CD4-positive, alpha-beta memory T cell (primary cell): ENCODE results near the gene ANKRD13D. TPM values are rescaled to one million over a fixed set of nuclear protein-coding genes. Genes with fewer than 3 reads are reported as not detected.

Experiments
- CTCF ChIA-PET: fragments of 350-600 bp; sonication (Branson Sonifier 250); formaldehyde crosslinking; loops from one replicate; lab custom pipeline; 2021; ENCODE audit warnings: inconsistent platforms; ENCODE audit not compliant: partially characterized antibody; lab: Charles Lee
- POLR2A ChIA-PET: fragments of 350-600 bp; sonication (Branson Sonifier 250); formaldehyde crosslinking; loops from one replicate; lab custom pipeline; 2021; ENCODE audit not compliant: partially characterized antibody; lab: Charles Lee
- DNase-seq, 5 donors: peaks; one replicate each; pipeline versions ENCODE4 v3.0.0 to v3.0.0-alpha.2; 2020 to 2022; ENCODE audit warnings: mixed read lengths in 1 of 5
- H3K27ac ChIP-seq: one replicate; pipeline ENCODE4 v1.7.0; 2013; ENCODE audit warnings: low read depth, low read length
- H3K27me3 ChIP-seq: 2 replicates; pipeline ENCODE4 v1.7.0; 2013; ENCODE audit warnings: mild to moderate bottlenecking, low read length, moderate library complexity; ENCODE audit not compliant: insufficient read depth
- H3K36me3 ChIP-seq: 2 replicates; pipeline ENCODE4 v1.7.0; 2013; ENCODE audit warnings: mild to moderate bottlenecking, low read length, moderate library complexity; ENCODE audit not compliant: insufficient read depth
- H3K4me1 ChIP-seq: 2 replicates; pipeline ENCODE4 v1.7.0; 2013; ENCODE audit warnings: mild to moderate bottlenecking, low read length, moderate library complexity; ENCODE audit not compliant: insufficient read depth
- H3K4me3 ChIP-seq, 2 donors: one replicate each; pipeline ENCODE4 v1.7.0; 2013; ENCODE audit warnings: low read length in 2 of 2, mild to moderate bottlenecking in 1 of 2
- H3K9me3 ChIP-seq, 2 donors: one replicate each; pipeline ENCODE4 v1.7.0; 2013; ENCODE audit warnings: low read length in 2 of 2, control low read depth in 1 of 2; ENCODE audit not compliant: control insufficient read depth in 1 of 2
- H3K27ac Mint-ChIP-seq, 7 donors: one replicate each; pipeline ENCODE4 v1.8.0; 2020 to 2021; ENCODE audit warnings: mixed read lengths in 7 of 7, mild to moderate bottlenecking in 6 of 7, inconsistent platforms in 3 of 7, moderate library complexity in 3 of 7
- H3K27me3 Mint-ChIP-seq, 2 donors: one replicate each; pipeline ENCODE4 v1.8.0; 2020 to 2021; ENCODE audit warnings: mixed read lengths in 2 of 2
- H3K36me3 Mint-ChIP-seq, 2 donors: one replicate each; pipeline ENCODE4 v1.8.0; 2020 to 2021; ENCODE audit warnings: mixed read lengths in 2 of 2, inconsistent platforms in 1 of 2, mild to moderate bottlenecking in 1 of 2
- H3K4me1 Mint-ChIP-seq, 4 donors: one replicate each; pipeline ENCODE4 v1.8.0; 2020 to 2021; ENCODE audit warnings: mixed read lengths in 4 of 4, mild to moderate bottlenecking in 1 of 4
- H3K4me3 Mint-ChIP-seq, 8 donors: one replicate each; pipeline ENCODE4 v1.8.0; 2020 to 2021; ENCODE audit warnings: mixed read lengths in 8 of 8, mild to moderate bottlenecking in 7 of 8, moderate library complexity in 6 of 8, inconsistent platforms in 3 of 8
- H3K9me3 Mint-ChIP-seq, 8 donors: one replicate each; pipeline ENCODE4 v1.8.0; 2020 to 2021; ENCODE audit warnings: mixed read lengths in 8 of 8, mild to moderate bottlenecking in 5 of 8, inconsistent platforms in 3 of 8, moderate library complexity in 1 of 8
- intact Hi-C: fragments of 100-400 bp; cut with micrococcal nuclease; formaldehyde crosslinking; loops from one replicate; pipeline ENCODE4 v1.15.1; 2023
- polyA plus RNA-seq, 2 donors: library from polyadenylated mRNA; unstranded; fragments of 300-500 nt; fragmentation: Illumina TruSeq; gene quantifications; one replicate each; pipeline ENCODE4 v1.2.3, GENCODE V29; 2021
- total RNA-seq, 2 experiments: library from RNA; stranded (reverse); gene quantifications; one replicate each; pipeline ENCODE4 v1.2.3, GENCODE V29; 2021

Gene ANKRD13D
- total and polyA plus RNA-seq, 4 experiments from 2014 or later, result 12.0 to 247 (median 138) TPM

GRCh38 chr11:67269401-67270255 lies 19.5 kb upstream of the ANKRD13D start:
- H3K36me3 Mint-ChIP-seq, result peaks cover 29 to 54% of the 10 kb centered on the region in 2 donors
- H3K4me3 ChIP-seq, result peak overlapping the region; percentile 87 to 88
- H3K27me3 Mint-ChIP-seq, result no peaks in the 10 kb centered on the region

GRCh38 chr11:67270256-67271204 lies 18.6 kb upstream of the ANKRD13D start:
- H3K27ac Mint-ChIP-seq, result peak overlapping the region; percentile 92 to 98 (median 95)
- peak overlapping the region; percentile 92 to 98 (median 97) for H3K4me3 Mint-ChIP-seq
- H3K36me3 Mint-ChIP-seq, result peaks cover 29 to 53% of the 10 kb centered on the region in 2 donors
- intact Hi-C loops, result loop anchor here (1.0 kb wide), 1 partner anchor 18 kb away; no protein-coding TSS in a partner anchor
- Histone ChIP-seq H3K27ac (peak overlapping the region; percentile 80), H3K36me3 (peaks cover 30% of the 10 kb centered on the region), H3K27me3 (no peaks in the 10 kb centered on the region), H3K4me3 (peak overlapping the region; percentile 87 to 88), H3K9me3 (no peaks in the 10 kb centered on the region), H3K4me1 (peaks cover 87% of the 10 kb centered on the region)
- CTCF ChIA-PET, result interaction anchor here (1.4 to 7.1 kb wide), 7 partner anchors 7 to 48 kb away, joined by 3 to 54 read pairs (median 6); partner anchors contain the start of gene SSH3
- no peaks in the 10 kb centered on the region for H3K27me3 Mint-ChIP-seq
- peaks cover 35 to 85% (median 61%) of the 10 kb centered on the region in 4 donors for H3K4me1 Mint-ChIP-seq
- POLR2A ChIA-PET, result interaction anchor here (1.0 to 17.3 kb wide), 14 partner anchors 8 to 344 kb away, joined by 3 to 1163 read pairs (median 15); partner anchors contain the start of genes ANKRD13D, POLD4, PPP1CA and PTPRCAP
- peak in 2 of 5 donors; percentile 28 to 54 for DNase-seq
- H3K9me3 Mint-ChIP-seq, result no peaks in the 10 kb centered on the region

More at GRCh38 chr11:67269401-67270255, 19.5 kb upstream of the ANKRD13D start:
- H3K4me3 Mint-ChIP-seq, result peak overlapping the region; percentile 92 to 98 (median 97)
- ChIA-PET POLR2A (interaction anchor here (1.5 to 17.3 kb wide), 10 partner anchors 7 to 345 kb away, joined by 4 to 1163 read pairs (median 25); partner anchors contain the start of genes ANKRD13D, POLD4, PPP1CA and SSH3), CTCF (interaction anchor here (0.7 to 7.1 kb wide), 6 partner anchors 8 to 148 kb away, joined by 3 to 54 read pairs (median 12); no protein-coding TSS in a partner anchor)
- intact Hi-C loops, result loop anchor here (5.0 kb wide), 1 partner anchor 103 kb away; the partner anchor contains the start of gene CLCF1
- H3K27ac Mint-ChIP-seq, result peak overlapping the region; percentile 92 to 98 (median 95)
- H3K9me3 ChIP-seq, result no peaks in the 10 kb centered on the region
- DNase-seq, result peak in 1 of 5 donors; percentile 47
- no peaks in the 10 kb centered on the region for H3K27me3 ChIP-seq
- H3K4me1 ChIP-seq, result peaks cover 79% of the 10 kb centered on the region
- H3K27ac ChIP-seq, result peak overlapping the region; percentile 80
- H3K9me3 Mint-ChIP-seq, result no peaks in the 10 kb centered on the region
- H3K4me1 Mint-ChIP-seq, result peaks cover 36 to 85% (median 58%) of the 10 kb centered on the region in 4 donors
- H3K36me3 ChIP-seq, result peaks cover 29% of the 10 kb centered on the region

- Histone ChIP-seq H3K4me1 (peaks cover 87% of the 10 kb centered on the region), H3K27me3 (no peaks in the 10 kb centered on the region), H3K27ac (peak overlapping the region; percentile 80), H3K4me3 (peak overlapping the region; percentile 87 to 88), H3K36me3 (peaks cover 33% of the 10 kb centered on the region), H3K9me3 (no peaks in the 10 kb centered on the region)
- H3K27ac Mint-ChIP-seq, result peak overlapping the region; percentile 92 to 98 (median 95)
- POLR2A ChIA-PET, result interaction anchor here (1.0 to 17.3 kb wide), 14 partner anchors 9 to 213 kb away, joined by 3 to 1163 read pairs (median 15); partner anchors contain the start of genes ANKRD13D, POLD4, PPP1CA and PTPRCAP
- peaks cover 36 to 86% (median 63%) of the 10 kb centered on the region in 4 donors for H3K4me1 Mint-ChIP-seq
- intact Hi-C loops, result loop anchor here (1.0 kb wide), 1 partner anchor 17 kb away; no protein-coding TSS in a partner anchor
- peaks cover 29 to 58% of the 10 kb centered on the region in 2 donors for H3K36me3 Mint-ChIP-seq
- H3K27me3 Mint-ChIP-seq, result no peaks in the 10 kb centered on the region
- no peaks in the 10 kb centered on the region for H3K9me3 Mint-ChIP-seq
- peak overlapping the region; percentile 92 to 98 (median 97) for H3K4me3 Mint-ChIP-seq
- CTCF ChIA-PET, result interaction anchor here (0.7 to 7.1 kb wide), 7 partner anchors 8 to 48 kb away, joined by 3 to 54 read pairs (median 4); partner anchors contain the start of gene SSH3
- no peak for DNase-seq
Observed at GRCh38 chr11:67271205-67271540, 17.9 kb upstream of the ANKRD13D start.

- POLR2A ChIA-PET, result interaction anchor here (0.6 to 17.3 kb wide), 19 partner anchors 9 to 213 kb away, joined by 3 to 1163 read pairs (median 5); partner anchors contain the start of genes ANKRD13D, POLD4, PPP1CA and PTPRCAP
- Histone ChIP-seq H3K27me3 (no peaks in the 10 kb centered on the region), H3K4me3 (peak overlapping the region; percentile 87 to 88), H3K9me3 (no peaks in the 10 kb centered on the region), H3K27ac (peak overlapping the region; percentile 80), H3K4me1 (peaks cover 93% of the 10 kb centered on the region), H3K36me3 (peaks cover 33% of the 10 kb centered on the region)
- peak overlapping the region; percentile 92 to 98 (median 95) for H3K27ac Mint-ChIP-seq
- no peaks in the 10 kb centered on the region for H3K9me3 Mint-ChIP-seq
- CTCF ChIA-PET, result interaction anchor here (0.7 to 7.1 kb wide), 9 partner anchors 9 to 111 kb away, joined by 3 to 54 read pairs (median 4); partner anchors contain the start of genes ANKRD13D and SSH3
- peak overlapping the region; percentile 92 to 98 (median 97) for H3K4me3 Mint-ChIP-seq
- intact Hi-C loops, result loop anchor here (1.0 kb wide), 1 partner anchor 17 kb away; no protein-coding TSS in a partner anchor
- no peaks in the 10 kb centered on the region for H3K27me3 Mint-ChIP-seq
- DNase-seq, result peak; percentile 63 to 84 (median 68)
- peaks cover 31 to 62% of the 10 kb centered on the region in 2 donors for H3K36me3 Mint-ChIP-seq
- H3K4me1 Mint-ChIP-seq, result peaks cover 42 to 92% (median 68%) of the 10 kb centered on the region in 4 donors
Observed at GRCh38 chr11:67271541-67272284, 17.4 kb upstream of the ANKRD13D start.

GRCh38 chr11:67272327-67273259 lies 16.5 kb upstream of the ANKRD13D start:
- Mint-ChIP-seq H3K27ac (peak overlapping the region; percentile 92 to 98 (median 95)), H3K4me1 (peaks cover 46 to 95% (median 71%) of the 10 kb centered on the region in 4 donors), H3K4me3 (peak overlapping the region; percentile 92 to 98 (median 97)), H3K9me3 (no peaks in the 10 kb centered on the region), H3K27me3 (no peaks in the 10 kb centered on the region), H3K36me3 (peaks cover 27 to 62% of the 10 kb centered on the region in 2 donors)
- intact Hi-C loops, result no loop called here
- Histone ChIP-seq H3K27me3 (no peaks in the 10 kb centered on the region), H3K27ac (peak overlapping the region; percentile 80), H3K36me3 (peaks cover 33% of the 10 kb centered on the region), H3K4me1 (peaks cover 100% of the 10 kb centered on the region), H3K4me3 (peak overlapping the region; percentile 23 to 88), H3K9me3 (no peaks in the 10 kb centered on the region)
- ChIA-PET POLR2A (interaction anchor here (0.9 to 17.3 kb wide), 15 partner anchors 10 to 212 kb away, joined by 3 to 1163 read pairs (median 11); partner anchors contain the start of genes ANKRD13D, POLD4, PPP1CA and PTPRCAP), CTCF (interaction anchor here (1.3 to 7.1 kb wide), 6 partner anchors 9 to 110 kb away, joined by 3 to 54 read pairs (median 6); partner anchors contain the start of gene ANKRD13D)
- DNase-seq, result peak in 3 of 5 donors; percentile 27 to 46 (median 41)
